T-helper 2 cell treated with Interferon-gamma antibody and Interleukin-4, amounts not matched to agents 5 μg/mL and 100 μg/mL, for 36 hours (primary cell): Measurements from ENCODE around the gene CYLD.

Experiments used
- DNase-seq: peaks from one replicate; pipeline ENCODE4 v3.0.0; 2021; ENCODE audit warnings: low spot score
- H3K27ac Mint-ChIP-seq: one replicate; pipeline ENCODE4 v1.8.0; 2021; ENCODE audit warnings: mild to moderate bottlenecking, mixed read lengths
- H3K27me3 Mint-ChIP-seq: one replicate; pipeline ENCODE4 v1.8.0; 2021; ENCODE audit warnings: low read depth, mixed read lengths
- H3K36me3 Mint-ChIP-seq: one replicate; pipeline ENCODE4 v1.8.0; 2021; ENCODE audit warnings: low read depth, mixed read lengths
- H3K4me1 Mint-ChIP-seq: one replicate; pipeline ENCODE4 v1.8.0; 2021; ENCODE audit warnings: low read depth, mixed read lengths
- H3K4me3 Mint-ChIP-seq: one replicate; pipeline ENCODE4 v1.8.0; 2022; ENCODE audit warnings: mild to moderate bottlenecking, moderate library complexity, mixed read lengths
- H3K9me3 Mint-ChIP-seq: one replicate; pipeline ENCODE4 v1.8.0; 2021; ENCODE audit warnings: mixed read lengths

CYLD gene

GRCh38 chr16:50741781-50742575, at the start of gene CYLD:
TSS of gene CYLD (plus strand) at chr16:50742086. CDS start at chr16:50749699, 7,613 bp downstream.
- Mint-ChIP-seq H3K36me3 (peaks cover 40% of the 10 kb centered on the region), H3K9me3 (no peaks in the 10 kb centered on the region), H3K4me1 (peaks cover 41% of the 10 kb centered on the region), H3K27me3 (no peaks in the 10 kb centered on the region), H3K27ac (peak within 1 kb of the TSS; percentile 98), H3K4me3 (peak within 1 kb of the TSS; percentile 95)
- peak; percentile 100 for DNase-seq

GRCh38 chr16:50692644-50692998, 49.3 kb upstream of the CYLD start:
- peaks cover 4% of the 10 kb centered on the region for H3K27me3 Mint-ChIP-seq
- no peak for DNase-seq
- no peaks in the 10 kb centered on the region for H3K9me3 Mint-ChIP-seq
- H3K27ac Mint-ChIP-seq: peak overlapping the region; percentile 67
- H3K4me1 Mint-ChIP-seq: peaks cover 41% of the 10 kb centered on the region
- no peaks in the 10 kb centered on the region for H3K36me3 Mint-ChIP-seq
- peak overlapping the region; percentile 76 for H3K4me3 Mint-ChIP-seq

- Mint-ChIP-seq H3K4me3 (peak within 1 kb of the TSS; percentile 81), H3K36me3 (no peaks in the 10 kb centered on the region), H3K4me1 (peaks cover 47% of the 10 kb centered on the region), H3K9me3 (no peaks in the 10 kb centered on the region), H3K27ac (peak within 1 kb of the TSS; percentile 73), H3K27me3 (peaks cover 4% of the 10 kb centered on the region)
- no peak for DNase-seq
These were observed 48.7 kb upstream of the CYLD start, which contains the start of gene NOD2 for GRCh38 chr16:50692999-50693781. TSS of gene NOD2 (plus strand) at chr16:50693606. CDS start at chr16:50699496, 5,890 bp downstream.

- DNase-seq: no peak
- H3K4me3 Mint-ChIP-seq: peak overlapping the region; percentile 81
- peaks cover 55% of the 10 kb centered on the region for H3K4me1 Mint-ChIP-seq
- no peaks in the 10 kb centered on the region for H3K9me3 Mint-ChIP-seq
- peak overlapping the region; percentile 73 for H3K27ac Mint-ChIP-seq
- no peaks in the 10 kb centered on the region for H3K36me3 Mint-ChIP-seq
- H3K27me3 Mint-ChIP-seq: peaks cover 4% of the 10 kb centered on the region
These were observed 47.7 kb upstream of the CYLD start for GRCh38 chr16:50694206-50694605.

GRCh38 chr16:50695017-50696000, 46.6 kb upstream of the CYLD start:
- Mint-ChIP-seq H3K27me3 (peaks cover 4% of the 10 kb centered on the region), H3K27ac (peak overlapping the region; percentile 24), H3K36me3 (peaks cover 6% of the 10 kb centered on the region), H3K4me3 (no peak overlapping the region), H3K9me3 (no peaks in the 10 kb centered on the region), H3K4me1 (peaks cover 61% of the 10 kb centered on the region)
- DNase-seq: no peak

- H3K4me1 Mint-ChIP-seq: peaks cover 61% of the 10 kb centered on the region
- H3K27ac Mint-ChIP-seq: peak overlapping the region; percentile 85
- peaks cover 4% of the 10 kb centered on the region for H3K27me3 Mint-ChIP-seq
- H3K4me3 Mint-ChIP-seq: peak overlapping the region; percentile 44
- peaks cover 13% of the 10 kb centered on the region for H3K36me3 Mint-ChIP-seq
- no peak for DNase-seq
- peaks cover 2% of the 10 kb centered on the region for H3K9me3 Mint-ChIP-seq
These were observed 45.8 kb upstream of the CYLD start for GRCh38 chr16:50696126-50696525.

GRCh38 chr16:50696575-50697420, 45.1 kb upstream of the CYLD start:
- peak overlapping the region; percentile 81 for H3K4me3 Mint-ChIP-seq
- H3K9me3 Mint-ChIP-seq: peaks cover 8% of the 10 kb centered on the region
- H3K4me1 Mint-ChIP-seq: peaks cover 61% of the 10 kb centered on the region
- H3K27ac Mint-ChIP-seq: peak overlapping the region; percentile 85
- H3K27me3 Mint-ChIP-seq: peaks cover 4% of the 10 kb centered on the region
- DNase-seq: peak; percentile 38
- peaks cover 19% of the 10 kb centered on the region for H3K36me3 Mint-ChIP-seq

GRCh38 chr16:50697421-50697715, 44.5 kb upstream of the CYLD start:
- Mint-ChIP-seq H3K4me1 (peaks cover 59% of the 10 kb centered on the region), H3K4me3 (peak overlapping the region; percentile 81), H3K36me3 (peaks cover 22% of the 10 kb centered on the region), H3K9me3 (peaks cover 8% of the 10 kb centered on the region), H3K27ac (peak overlapping the region; percentile 85), H3K27me3 (peaks cover 4% of the 10 kb centered on the region)
- DNase-seq: no peak

- peaks cover 24% of the 10 kb centered on the region for H3K36me3 Mint-ChIP-seq
- DNase-seq: peak; percentile 57
- H3K4me1 Mint-ChIP-seq: peaks cover 53% of the 10 kb centered on the region
- no peaks in the 10 kb centered on the region for H3K27me3 Mint-ChIP-seq
- peak overlapping the region; percentile 85 for H3K27ac Mint-ChIP-seq
- peak overlapping the region; percentile 81 for H3K4me3 Mint-ChIP-seq
- peaks cover 8% of the 10 kb centered on the region for H3K9me3 Mint-ChIP-seq
These were observed 43.8 kb upstream of the CYLD start for GRCh38 chr16:50697881-50698767.

GRCh38 chr16:50699326-50700159, 42.3 kb upstream of the CYLD start:
- H3K4me1 Mint-ChIP-seq: peaks cover 46% of the 10 kb centered on the region

GRCh38 chr16:50702725-50703124, 39.2 kb upstream of the CYLD start:
- H3K4me1 Mint-ChIP-seq: peaks cover 36% of the 10 kb centered on the region
- H3K4me3 Mint-ChIP-seq: no peak overlapping the region
- H3K27ac Mint-ChIP-seq: no peak overlapping the region
- DNase-seq: no peak
- H3K27me3 Mint-ChIP-seq: no peaks in the 10 kb centered on the region
- peaks cover 34% of the 10 kb centered on the region for H3K9me3 Mint-ChIP-seq
- H3K36me3 Mint-ChIP-seq: peaks cover 57% of the 10 kb centered on the region

More at GRCh38 chr16:50699326-50700159, 42.3 kb upstream of the CYLD start:
- peak overlapping the region; percentile 71 for H3K27ac Mint-ChIP-seq
- peak overlapping the region; percentile 47 for H3K4me3 Mint-ChIP-seq
- H3K36me3 Mint-ChIP-seq: peaks cover 36% of the 10 kb centered on the region
- H3K27me3 Mint-ChIP-seq: no peaks in the 10 kb centered on the region
- H3K9me3 Mint-ChIP-seq: peaks cover 17% of the 10 kb centered on the region
- peak; percentile 65 for DNase-seq
